Measurements from ENCODE around the gene IFT25. TPM values are rescaled to one million over a fixed set of nuclear protein-coding genes. Genes with fewer than 3 reads are reported as not detected.

The IFT25 gene
- total and polyA plus RNA-seq, 10 donors: 23.7 to 38.1 (median 28.0) TPM

DNA sequence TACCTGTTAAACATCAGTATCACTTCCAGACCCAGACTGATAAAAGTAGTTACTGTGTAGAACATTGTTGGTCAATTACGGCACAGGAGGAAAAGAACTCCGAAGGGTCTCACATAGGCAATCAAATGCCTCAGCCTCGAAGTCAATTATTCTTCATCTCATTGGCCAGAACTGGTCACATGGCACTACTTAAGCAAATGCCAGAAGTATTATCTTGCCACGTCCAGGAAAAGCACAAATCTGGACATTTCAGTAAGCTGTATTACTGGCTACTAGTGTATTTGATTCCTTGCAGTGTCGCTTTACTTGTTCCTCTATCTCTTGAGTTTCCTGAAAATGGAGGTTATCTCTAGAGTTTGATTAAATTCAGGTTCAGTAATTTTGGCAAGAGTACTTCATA, 27.2 kb downstream of the IFT25 start:
- intact Hi-C loops (cut with DNase I; ENCODE audit: low total_unique reads): no loop called here
- Histone ChIP-seq H3K9me3 (no peaks in the 10 kb centered on the region), H3K4me1 (no peaks in the 10 kb centered on the region), H3K27ac (no peak overlapping the region), H3K4me3 (no peak overlapping the region), H3K27me3 (replicated peaks in 1 of 7) (no peaks in the 10 kb centered on the region), H3K36me3 (peaks cover 0 to 98% (median 23%) of the 10 kb centered on the region in 6 donors)
- 84 to 95% (median 91%) methylated on average over 5 of the region's 5 CpGs for WGBS, 5 donors
- DNase-seq: no peak
- TF ChIP-seq POLR2AphosphoS5 (IDR thresholded peaks at IDR 0.05): no peak
- no peak for TF ChIP-seq POLR2A (IDR thresholded peaks at IDR 0.05)
- TF ChIP-seq, protein P1, sequence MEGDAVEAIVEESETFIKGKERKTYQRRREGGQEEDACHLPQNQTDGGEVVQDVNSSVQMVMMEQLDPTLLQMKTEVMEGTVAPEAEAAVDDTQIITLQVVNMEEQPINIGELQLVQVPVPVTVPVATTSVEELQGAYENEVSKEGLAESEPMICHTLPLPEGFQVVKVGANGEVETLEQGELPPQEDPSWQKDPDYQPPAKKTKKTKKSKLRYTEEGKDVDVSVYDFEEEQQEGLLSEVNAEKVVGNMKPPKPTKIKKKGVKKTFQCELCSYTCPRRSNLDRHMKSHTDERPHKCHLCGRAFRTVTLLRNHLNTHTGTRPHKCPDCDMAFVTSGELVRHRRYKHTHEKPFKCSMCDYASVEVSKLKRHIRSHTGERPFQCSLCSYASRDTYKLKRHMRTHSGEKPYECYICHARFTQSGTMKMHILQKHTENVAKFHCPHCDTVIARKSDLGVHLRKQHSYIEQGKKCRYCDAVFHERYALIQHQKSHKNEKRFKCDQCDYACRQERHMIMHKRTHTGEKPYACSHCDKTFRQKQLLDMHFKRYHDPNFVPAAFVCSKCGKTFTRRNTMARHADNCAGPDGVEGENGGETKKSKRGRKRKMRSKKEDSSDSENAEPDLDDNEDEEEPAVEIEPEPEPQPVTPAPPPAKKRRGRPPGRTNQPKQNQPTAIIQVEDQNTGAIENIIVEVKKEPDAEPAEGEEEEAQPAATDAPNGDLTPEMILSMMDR (IDR thresholded peaks at IDR 0.05 in 8 of 11, conservative IDR thresholded peaks at IDR 0.05 in 3 of 11): no peak

DNA sequence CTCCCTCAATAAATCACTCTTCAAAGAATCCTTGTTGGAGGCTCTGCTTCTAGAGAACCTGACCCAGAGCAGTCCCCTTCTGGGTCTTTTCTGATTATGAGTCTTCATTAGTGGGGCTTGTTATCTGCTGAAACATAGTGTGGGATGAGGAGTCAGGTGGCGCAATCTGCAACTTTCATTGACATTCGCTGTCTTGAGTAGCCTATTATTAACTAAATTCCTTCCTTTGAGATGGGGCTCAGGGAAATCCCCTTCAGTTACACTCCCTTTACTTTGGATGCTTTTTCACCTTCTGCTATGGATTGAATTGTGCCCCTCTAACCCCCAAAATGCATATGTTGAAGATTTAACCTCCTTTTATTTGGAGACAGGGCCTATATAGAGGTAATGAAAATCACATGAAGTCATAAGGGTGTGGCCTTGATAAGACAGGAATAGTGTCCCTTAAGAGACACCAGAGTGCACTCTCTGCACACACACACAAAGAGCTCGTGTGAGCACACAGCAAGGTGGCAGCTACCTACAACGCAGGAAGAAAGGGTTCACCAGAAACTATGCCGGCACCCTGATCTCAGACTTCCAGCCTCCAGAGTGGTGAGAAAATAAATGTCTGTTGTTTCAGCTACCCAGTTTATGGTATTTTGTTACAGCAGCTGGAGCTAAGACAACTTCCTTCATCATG, 32.0 kb downstream of the IFT25 start:
- H3K9me3 ChIP-seq: no peaks in the 10 kb centered on the region
- no peaks in the 10 kb centered on the region for H3K27me3 ChIP-seq (replicated peaks in 1 of 7)
- intact Hi-C loops (cut with DNase I; ENCODE audit: low total_unique reads): no loop called here
- TF ChIP-seq POLR2AphosphoS5 (IDR thresholded peaks at IDR 0.05) (no peak), POLR2A (IDR thresholded peaks at IDR 0.05) (no peak)
- TF ChIP-seq, protein P1 (IDR thresholded peaks at IDR 0.05 in 8 of 11, conservative IDR thresholded peaks at IDR 0.05 in 3 of 11): no peak
- no peak overlapping the region for H3K4me3 ChIP-seq
- no peak for DNase-seq
- no peak overlapping the region for H3K27ac ChIP-seq
- WGBS, 5 donors: 88 to 92% (median 91%) methylated on average over 5 of the region's 5 CpGs
- peaks cover 0 to 69% (median 11%) of the 10 kb centered on the region in 6 donors for H3K36me3 ChIP-seq
- H3K4me1 ChIP-seq: no peaks in the 10 kb centered on the region

DNA sequence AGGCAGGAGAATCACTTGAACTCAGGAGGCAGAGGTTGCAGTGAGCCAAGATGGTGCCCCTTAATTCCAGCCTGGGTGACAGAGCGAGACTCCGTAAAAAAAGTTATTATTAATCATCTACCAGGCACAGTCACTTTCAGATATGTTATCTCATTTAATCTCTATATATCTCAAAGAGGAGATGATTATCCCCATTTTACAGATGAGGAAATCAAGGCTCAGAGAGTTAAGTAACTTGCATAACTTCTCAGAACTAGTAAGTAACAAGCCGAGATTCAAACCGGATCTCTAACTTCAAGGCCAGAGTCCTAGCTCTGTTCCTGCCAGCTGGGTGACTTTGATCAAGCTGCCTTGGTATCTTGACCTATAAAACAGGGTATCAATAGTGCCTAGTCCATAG, 34.1 kb downstream of the IFT25 start:
- H3K4me1 ChIP-seq: no peaks in the 10 kb centered on the region
- WGBS, 5 donors: 95 to 100% (median 97%) methylated on average over 4 of the region's 4 CpGs
- intact Hi-C loops (cut with DNase I; ENCODE audit: low total_unique reads): no loop called here
- peaks cover 0 to 60% (median 9%) of the 10 kb centered on the region in 6 donors for H3K36me3 ChIP-seq
- H3K27me3 ChIP-seq (replicated peaks in 1 of 7): no peaks in the 10 kb centered on the region
- no peaks in the 10 kb centered on the region for H3K9me3 ChIP-seq
- DNase-seq: no peak
- no peak overlapping the region for H3K4me3 ChIP-seq
- H3K27ac ChIP-seq: no peak overlapping the region
- TF ChIP-seq, protein P1 (IDR thresholded peaks at IDR 0.05 in 8 of 11, conservative IDR thresholded peaks at IDR 0.05 in 3 of 11): no peak
- no peak for TF ChIP-seq POLR2AphosphoS5 (IDR thresholded peaks at IDR 0.05)
- no peak for TF ChIP-seq POLR2A (IDR thresholded peaks at IDR 0.05)

DNA sequence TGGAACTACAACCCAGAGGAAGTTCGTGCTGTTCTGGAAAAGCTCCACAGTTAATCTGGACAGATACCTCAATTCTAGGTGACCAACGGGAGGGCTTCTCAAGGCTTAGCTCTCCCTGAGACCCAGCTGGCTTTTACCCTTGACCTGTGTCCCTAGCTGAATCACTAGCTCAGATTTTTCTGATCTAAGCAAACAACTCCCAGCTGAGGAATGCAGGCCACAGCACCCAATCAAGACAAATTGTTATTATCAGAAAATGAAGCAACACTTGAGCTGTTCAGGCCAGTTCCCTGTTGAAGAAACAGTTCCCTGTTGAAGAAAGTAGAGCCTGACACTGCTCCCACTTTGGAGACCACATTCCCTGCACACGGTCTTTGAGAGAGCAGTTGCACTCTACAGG, 35.6 kb downstream of the IFT25 start:
- Histone ChIP-seq H3K27me3 (replicated peaks in 1 of 7) (no peaks in the 10 kb centered on the region), H3K4me3 (no peak overlapping the region), H3K27ac (no peak overlapping the region), H3K36me3 (peaks cover 0 to 53% (median 5%) of the 10 kb centered on the region in 6 donors), H3K4me1 (no peaks in the 10 kb centered on the region), H3K9me3 (no peaks in the 10 kb centered on the region)
- WGBS, 5 donors: 85 to 96% (median 91%) methylated on average over 3 of the region's 3 CpGs
- no peak for DNase-seq
- TF ChIP-seq, protein P1 (IDR thresholded peaks at IDR 0.05 in 8 of 11, conservative IDR thresholded peaks at IDR 0.05 in 3 of 11): no peak
- TF ChIP-seq POLR2AphosphoS5 (IDR thresholded peaks at IDR 0.05) (no peak), POLR2A (IDR thresholded peaks at IDR 0.05) (no peak)
- intact Hi-C loops (cut with DNase I; ENCODE audit: low total_unique reads): no loop called here
